GM13976 (cell line): Measurements from ENCODE around the gene DPH7.
"Not testable (repeated sequence)": the region's sequence is repeated elsewhere in the genome, so short reads cannot be mapped to it uniquely, and the experiment has no call there.

ENCODE experiments used
- DNase-seq: peaks from one replicate; pipeline ENCODE4 v3.0.0; 2012; ENCODE audit warnings: low spot score
- in situ Hi-C: fragments of 300-500 bp; cut with MboI; formaldehyde crosslinking; loops from one replicate; pipeline ENCODE4 v1.12.0; 2022; ENCODE audit warnings: low sequenced_read_pairs, mixed read lengths, inconsistent platforms; ENCODE audit not compliant: unreplicated experiment
- TF ChIP-seq, protein P1 (sequence below): IDR thresholded peaks from 2 replicates; pipeline ENCODE4 v1.5.1; 2012; ENCODE audit warnings: borderline replicate concordance, mild to moderate bottlenecking; ENCODE audit not compliant: insufficient read depth; ENCODE audit errors: extremely low read depth, missing control alignments, control extremely low read depth

DPH7 gene

DNA sequence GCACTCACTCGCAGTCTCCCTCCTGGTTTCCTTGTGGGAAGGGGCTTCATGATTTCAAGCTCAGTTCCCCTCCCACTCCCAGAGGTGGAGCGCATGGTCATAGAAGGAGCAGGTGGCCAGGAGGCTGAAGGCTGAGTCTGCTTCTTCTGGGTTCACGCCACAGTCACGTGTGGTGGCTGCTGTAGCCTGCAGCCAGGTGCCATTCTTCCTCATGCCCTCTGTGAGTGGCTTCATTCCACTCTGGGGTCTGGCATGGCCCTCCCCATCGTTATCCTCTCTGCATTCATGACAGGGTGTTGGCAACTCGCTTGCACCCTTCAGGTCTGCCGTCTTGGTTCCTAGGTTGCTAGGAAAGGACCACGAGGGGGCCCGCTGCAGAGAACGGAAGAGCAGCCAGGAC is 23.5 kb downstream of the DPH7 start:
- in situ Hi-C loops = no loop called here
- no peak for DNase-seq
- TF ChIP-seq, protein P1, sequence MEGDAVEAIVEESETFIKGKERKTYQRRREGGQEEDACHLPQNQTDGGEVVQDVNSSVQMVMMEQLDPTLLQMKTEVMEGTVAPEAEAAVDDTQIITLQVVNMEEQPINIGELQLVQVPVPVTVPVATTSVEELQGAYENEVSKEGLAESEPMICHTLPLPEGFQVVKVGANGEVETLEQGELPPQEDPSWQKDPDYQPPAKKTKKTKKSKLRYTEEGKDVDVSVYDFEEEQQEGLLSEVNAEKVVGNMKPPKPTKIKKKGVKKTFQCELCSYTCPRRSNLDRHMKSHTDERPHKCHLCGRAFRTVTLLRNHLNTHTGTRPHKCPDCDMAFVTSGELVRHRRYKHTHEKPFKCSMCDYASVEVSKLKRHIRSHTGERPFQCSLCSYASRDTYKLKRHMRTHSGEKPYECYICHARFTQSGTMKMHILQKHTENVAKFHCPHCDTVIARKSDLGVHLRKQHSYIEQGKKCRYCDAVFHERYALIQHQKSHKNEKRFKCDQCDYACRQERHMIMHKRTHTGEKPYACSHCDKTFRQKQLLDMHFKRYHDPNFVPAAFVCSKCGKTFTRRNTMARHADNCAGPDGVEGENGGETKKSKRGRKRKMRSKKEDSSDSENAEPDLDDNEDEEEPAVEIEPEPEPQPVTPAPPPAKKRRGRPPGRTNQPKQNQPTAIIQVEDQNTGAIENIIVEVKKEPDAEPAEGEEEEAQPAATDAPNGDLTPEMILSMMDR = no peak

DNA sequence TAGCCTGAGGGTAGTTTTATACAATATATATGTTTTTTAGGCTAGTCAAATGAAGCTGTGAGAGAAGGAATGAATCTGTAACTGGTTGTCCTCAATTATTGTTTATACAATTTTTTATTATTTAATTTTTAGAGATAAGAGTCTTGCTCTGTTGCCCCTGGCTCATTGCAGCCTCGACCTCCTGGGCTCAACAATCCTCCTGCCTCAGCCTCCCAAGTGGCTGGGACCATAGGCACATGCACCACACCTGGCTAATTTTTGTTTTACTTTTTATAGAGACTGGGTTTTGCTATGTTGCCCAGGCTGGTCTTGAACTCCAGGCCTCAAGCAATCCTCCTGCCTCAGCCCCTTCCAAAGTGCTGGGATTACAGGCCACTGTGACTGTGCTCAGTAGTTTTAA is 24.4 kb downstream of the DPH7 start:
- no peak for DNase-seq
- in situ Hi-C loops = no loop called here
- TF ChIP-seq, protein P1 = no peak

DNA sequence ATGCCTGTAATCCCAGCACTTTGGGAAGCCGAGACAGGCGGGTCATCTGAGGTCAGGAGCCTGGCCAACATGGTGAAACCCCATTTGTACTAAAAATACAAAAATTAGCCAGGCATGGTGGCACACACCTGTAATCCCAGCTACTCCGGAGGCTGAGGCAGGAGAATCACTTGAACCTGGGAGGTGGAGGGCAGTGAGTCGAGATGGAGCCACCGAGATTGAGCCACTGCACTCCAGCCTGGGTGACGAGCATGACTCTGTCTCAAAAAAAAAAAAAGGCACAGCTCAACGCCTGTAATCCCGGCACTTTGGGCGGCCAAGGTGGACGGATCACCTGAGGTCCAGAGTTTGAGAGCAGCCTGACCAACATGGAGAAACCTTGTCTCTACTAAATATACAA is 25.1 kb downstream of the DPH7 start:
- in situ Hi-C loops, DNase-seq: not testable (repeated sequence)

DNA sequence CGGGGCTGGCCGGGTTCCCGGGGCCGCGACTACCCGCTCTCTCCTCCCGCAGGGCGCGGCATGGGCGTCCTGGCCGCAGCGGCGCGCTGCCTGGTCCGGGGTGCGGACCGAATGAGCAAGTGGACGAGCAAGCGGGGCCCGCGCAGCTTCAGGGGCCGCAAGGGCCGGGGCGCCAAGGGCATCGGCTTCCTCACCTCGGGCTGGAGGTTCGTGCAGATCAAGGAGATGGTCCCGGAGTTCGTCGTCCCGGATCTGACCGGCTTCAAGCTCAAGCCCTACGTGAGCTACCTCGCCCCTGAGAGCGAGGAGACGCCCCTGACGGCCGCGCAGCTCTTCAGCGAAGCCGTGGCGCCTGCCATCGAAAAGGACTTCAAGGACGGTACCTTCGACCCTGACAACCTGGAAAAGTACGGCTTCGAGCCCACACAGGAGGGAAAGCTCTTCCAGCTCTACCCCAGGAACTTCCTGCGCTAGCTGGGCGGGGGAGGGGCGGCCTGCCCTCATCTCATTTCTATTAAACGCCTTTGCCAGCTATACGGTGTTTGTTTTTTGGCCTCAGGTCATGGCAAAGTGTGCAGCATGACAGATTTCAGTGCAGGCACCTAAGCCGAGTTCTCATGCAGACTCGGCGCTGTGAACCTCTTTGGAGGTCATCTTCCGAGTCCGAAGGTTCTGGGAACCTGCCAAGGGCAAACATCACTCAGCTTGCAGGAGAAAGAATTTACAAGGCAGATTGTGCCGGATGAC is 26.5 kb downstream of the DPH7 start:
- DNase-seq = no peak

DNA sequence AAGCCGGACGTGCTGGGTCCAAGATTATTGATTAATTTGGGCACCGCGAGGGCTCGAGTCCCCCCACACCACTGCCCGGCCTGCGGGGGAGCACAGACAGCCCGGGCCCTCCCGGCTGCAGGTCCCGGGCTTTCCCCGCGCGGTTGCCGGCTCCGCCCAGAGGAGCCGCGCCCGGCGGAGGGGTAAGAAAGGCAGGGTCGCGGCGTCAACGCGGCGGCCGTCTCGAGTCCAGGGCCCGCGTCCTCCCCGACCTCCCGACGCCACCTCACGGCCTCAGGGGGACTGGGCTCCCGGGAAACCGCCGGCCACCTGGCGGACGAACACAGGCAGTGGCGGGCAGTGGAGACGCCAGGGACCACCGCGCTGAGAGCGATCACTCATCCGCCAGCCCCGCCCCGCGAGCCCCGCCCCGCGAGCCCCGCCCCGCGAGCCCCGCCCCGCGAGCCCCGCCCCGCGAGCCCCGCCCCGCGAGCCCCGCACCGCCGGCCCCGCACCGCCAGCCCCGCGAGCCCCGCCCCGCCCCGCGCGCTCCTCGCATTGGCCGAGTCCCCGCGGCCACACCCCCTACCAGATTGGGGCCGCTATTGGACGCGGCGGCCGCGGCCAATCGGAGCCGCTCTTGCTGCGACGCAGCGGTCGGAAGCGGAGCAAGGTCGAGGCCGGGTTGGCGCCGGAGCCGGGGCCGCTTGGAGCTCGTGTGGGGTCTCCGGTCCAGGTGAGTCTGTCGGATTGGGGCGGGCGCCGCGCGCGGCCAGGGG is 27.3 kb downstream of the DPH7 start, which contains the start of gene MRPL41:
MRPL41 (plus strand) TSS at position 616 of the 758 bp plus-strand sequence. CDS start 203 bp downstream, outside the sequence.
- in situ Hi-C loops = no loop called here
- TF ChIP-seq, protein P1 = peak; percentile 48
- peak; percentile 99 for DNase-seq

More for the DNA sequence above, 26.5 kb downstream of the DPH7 start:
- TF ChIP-seq, protein P1 = no peak
- in situ Hi-C loops = no loop called here

DNA sequence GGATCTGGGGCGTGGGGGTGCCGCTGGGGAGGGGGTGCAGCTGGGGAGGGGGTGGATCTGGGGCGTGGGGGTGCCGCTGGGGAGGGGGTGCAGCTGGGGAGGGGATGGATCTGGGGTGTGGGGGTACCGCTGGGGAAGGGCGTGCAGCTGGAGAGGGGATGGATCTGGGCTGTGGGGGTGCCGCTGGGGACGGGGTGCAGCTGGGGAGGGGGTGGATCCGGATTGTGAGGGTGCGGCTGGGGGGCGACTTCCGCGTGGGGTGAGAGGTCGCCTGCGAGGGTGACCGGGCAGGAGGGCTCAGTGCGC is 27.8 kb downstream of the DPH7 start:
- DNase-seq, in situ Hi-C loops: not testable (repeated sequence)

DNA sequence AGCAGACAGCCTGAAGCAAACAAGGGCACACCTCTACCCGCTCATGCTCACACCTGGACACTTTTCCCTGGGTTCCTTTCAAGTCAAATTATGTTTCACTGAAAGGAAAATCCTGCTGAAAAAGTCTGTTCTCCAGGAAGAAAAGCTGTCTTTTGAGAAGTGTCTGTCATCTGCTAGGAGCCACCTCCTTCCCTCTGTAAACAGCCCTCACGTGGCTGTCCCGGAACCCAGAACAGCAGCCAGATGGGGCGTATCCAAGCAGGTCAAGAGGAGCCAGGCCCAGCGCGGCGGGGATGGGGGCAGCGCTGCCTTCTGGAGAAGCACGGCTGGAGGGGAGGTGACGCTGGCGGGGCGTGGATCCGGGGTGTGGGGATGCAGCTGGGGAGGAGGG is 28.5 kb downstream of the DPH7 start, which contains the start of gene PNPLA7:
PNPLA7 (minus strand) TSS at position 172 of the 391 bp plus-strand sequence. CDS start 205 bp downstream, outside the sequence.
- in situ Hi-C loops = no loop called here

More for the DNA sequence above, 28.5 kb downstream of the DPH7 start, which contains the start of gene PNPLA7:
- TF ChIP-seq, protein P1 = no peak
- peak; percentile 74 for DNase-seq
